OCI-LY7 (cell line): ENCODE data around the gene PDGFRA.
"Not testable (repeated sequence)": the region's sequence is repeated elsewhere in the genome, so short reads cannot be mapped to it uniquely, and the experiment has no call there.

Source experiments
- CTCF ChIP-seq: fragments of 200-600 bp; sonication (generic); conservative IDR thresholded peaks from 2 replicates; pipeline ENCODE4 v1.5.1; 2014; ENCODE audit warnings: mild to moderate bottlenecking, antibody characterized with exemption, low read length, moderate library complexity, mixed read lengths
- EZH2phosphoT487 ChIP-seq: fragments of 200-600 bp; sonication (generic); IDR thresholded peaks from 2 replicates; pipeline ENCODE4 v1.6.1; 2018; ENCODE audit warnings: low read depth, borderline replicate concordance, mild to moderate bottlenecking, mixed run types, antibody characterized with exemption, low read length, moderate library complexity, mixed read lengths

DNA sequence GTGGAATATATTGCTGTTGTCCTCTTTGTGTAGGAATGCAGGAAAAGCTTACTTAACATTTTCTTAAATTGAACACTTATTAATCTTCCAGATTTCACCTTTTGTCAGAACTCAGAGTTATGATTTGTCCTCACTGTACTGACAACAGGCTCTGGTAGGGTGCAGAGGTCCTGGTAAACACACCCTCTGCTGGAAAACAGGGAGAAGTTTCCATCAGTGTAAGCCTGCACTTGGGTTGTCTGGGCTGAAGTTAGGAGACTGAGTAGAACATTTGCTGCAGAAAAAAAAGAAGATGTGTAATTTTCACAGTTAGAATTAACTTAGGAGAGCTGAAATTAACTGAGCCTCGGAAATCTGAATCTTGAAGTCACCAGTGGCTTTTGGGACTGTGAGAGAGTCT, 23.2 kb downstream of the PDGFRA start:
- not testable (repeated sequence) for TF ChIP-seq CTCF, EZH2phosphoT487
